ENCODE results near the gene CDKN1A. TPM values are rescaled to one million over a fixed set of nuclear protein-coding genes. Genes with fewer than 3 reads are reported as not detected.
"Not testable (repeated sequence)": the region's sequence is repeated elsewhere in the genome, so short reads cannot be mapped to it uniquely, and the experiment has no call there.

Gene CDKN1A
- total RNA-seq, 5 donors from 2014 or later (not counting 1 experiment from before 2014, with no cell fraction given): 9.6 to 88.9 (median 11.8) TPM

DNA sequence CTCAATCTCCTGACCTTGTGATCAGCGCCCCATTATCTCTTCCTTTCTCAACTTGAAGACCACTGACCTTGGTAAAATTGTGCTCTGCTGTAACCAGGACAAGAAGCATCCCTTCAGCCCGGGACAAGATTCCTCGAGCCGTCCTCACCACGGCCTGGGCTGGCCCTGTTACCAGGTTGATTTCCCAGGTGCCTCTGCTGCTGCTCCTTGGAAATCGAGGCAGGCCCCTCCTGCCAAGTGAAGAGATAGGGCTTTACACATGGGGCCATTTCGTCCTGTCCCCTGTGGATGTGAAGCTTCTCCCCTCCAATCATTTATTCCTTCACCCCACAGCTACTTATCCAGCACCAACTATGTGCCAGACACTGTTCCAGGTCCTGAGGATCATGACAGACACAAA is 40.6 kb downstream of the CDKN1A start:
- Histone ChIP-seq H3K36me3 (ENCODE audit: control insufficient read depth in 2 of 2, extremely low read depth in 1 of 2, insufficient read depth in 1 of 2, low read length in 1 of 2) (no peaks in the 10 kb centered on the region), H3K4me1 (ENCODE audit: control insufficient read depth in 1 of 2, extremely low read depth in 1 of 2, insufficient read depth in 2 of 2, low read length in 2 of 2) (no peaks in the 10 kb centered on the region), H3K4me3 (ENCODE audit: control insufficient read depth in 1 of 2, extremely low read depth in 1 of 2, low read length in 1 of 2) (no peak overlapping the region), H3K27me3 (replicated peaks in 1 of 2; ENCODE audit: control insufficient read depth in 2 of 2, extremely low read depth in 1 of 2, insufficient read depth in 2 of 2, low read length in 1 of 2) (peaks cover 0 to 21% of the 10 kb centered on the region in 2 experiments), H3K27ac (ENCODE audit: low read length) (no peak overlapping the region), H3K9me3 (no peaks in the 10 kb centered on the region)
- POLR2A ChIA-PET: no interaction called here
- WGBS (ENCODE audit: insufficient coverage): 79% methylated on average over 6 of the region's 7 CpGs
- no peaks in the 10 kb centered on the region for H3K36me3 Mint-ChIP-seq
- DNase-seq (no peak), ATAC-seq (replicated peaks in 1 of 4) (no peak)
- CTCF ChIA-PET: no interaction called here
- peaks cover 0 to 6% (median 2%) of the 10 kb centered on the region in 3 donors for H3K4me1 Mint-ChIP-seq
- H3K9me3 Mint-ChIP-seq: no peaks in the 10 kb centered on the region
- H3K27ac Mint-ChIP-seq: no peak overlapping the region
- no peaks in the 10 kb centered on the region for H3K27me3 Mint-ChIP-seq
- no peak overlapping the region for H3K4me3 Mint-ChIP-seq

DNA sequence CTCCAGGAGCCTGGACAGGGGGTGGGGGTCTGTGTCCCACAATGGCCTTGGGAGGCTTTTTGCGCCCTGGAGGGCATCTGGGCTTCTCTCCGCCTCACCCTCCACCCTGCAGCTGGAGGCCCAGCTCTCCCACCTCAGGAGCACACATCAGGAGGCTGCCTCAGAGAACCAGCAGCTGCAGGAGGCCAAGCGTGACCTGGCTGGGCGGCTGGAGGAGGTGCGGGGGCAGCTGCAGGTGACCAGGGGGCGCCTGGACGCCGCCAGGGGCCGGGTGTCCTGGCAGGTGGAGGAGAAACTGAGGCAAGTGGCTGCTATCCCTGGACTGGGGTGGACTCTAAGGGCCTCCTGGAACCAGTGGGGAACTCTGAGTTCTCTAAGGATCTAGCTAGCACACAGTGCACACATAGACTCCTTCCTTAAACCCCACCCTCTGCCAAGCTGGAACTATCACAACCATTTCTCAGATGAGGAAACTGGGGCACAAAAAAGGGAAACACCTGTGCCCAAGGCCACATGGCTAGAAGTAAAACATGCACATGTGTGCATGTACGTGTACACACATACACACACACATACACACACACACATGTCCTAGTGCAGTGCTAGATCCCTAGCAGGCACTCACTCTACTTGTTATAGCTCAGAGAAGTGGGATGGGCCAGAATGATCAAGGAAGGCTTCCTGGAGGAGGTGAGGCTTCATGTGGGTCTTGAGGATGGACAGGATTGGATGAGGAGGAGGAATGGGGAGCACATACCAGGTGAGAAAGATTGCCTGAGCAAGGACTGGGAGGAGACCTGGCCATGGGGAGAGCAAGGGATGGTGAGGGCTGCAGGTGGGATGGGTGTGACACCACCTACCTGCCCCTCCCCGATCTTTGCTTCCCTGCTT is 42.0 kb downstream of the CDKN1A start:
- no peaks in the 10 kb centered on the region for H3K9me3 ChIP-seq
- Mint-ChIP-seq H3K27ac (no peak overlapping the region), H3K36me3 (no peaks in the 10 kb centered on the region), H3K9me3 (no peaks in the 10 kb centered on the region), H3K4me3 (no peak overlapping the region), H3K4me1 (peaks cover 0 to 8% (median 6%) of the 10 kb centered on the region in 3 donors), H3K27me3 (no peaks in the 10 kb centered on the region)
- CTCF ChIA-PET: interaction anchor here in 1 of 2 donors (0.7 kb wide), 1 partner anchor 1774 kb away, joined by 3 read pairs; no protein-coding TSS in a partner anchor
- H3K36me3 ChIP-seq (ENCODE audit: control insufficient read depth in 2 of 2, extremely low read depth in 1 of 2, insufficient read depth in 1 of 2, low read length in 1 of 2): no peaks in the 10 kb centered on the region
- DNase-seq (no peak), ATAC-seq (replicated peaks in 1 of 4) (no peak)
- H3K27me3 ChIP-seq (replicated peaks in 1 of 2; ENCODE audit: control insufficient read depth in 2 of 2, extremely low read depth in 1 of 2, insufficient read depth in 2 of 2, low read length in 1 of 2): peaks cover 0 to 18% of the 10 kb centered on the region in 2 experiments
- H3K27ac ChIP-seq (ENCODE audit: low read length): no peak overlapping the region
- 100% methylated on average over 2 of the region's 11 CpGs for WGBS (ENCODE audit: insufficient coverage)
- POLR2A ChIA-PET: no interaction called here
- H3K4me3 ChIP-seq (ENCODE audit: control insufficient read depth in 1 of 2, extremely low read depth in 1 of 2, low read length in 1 of 2): no peak overlapping the region
- no peaks in the 10 kb centered on the region for H3K4me1 ChIP-seq (ENCODE audit: control insufficient read depth in 1 of 2, extremely low read depth in 1 of 2, insufficient read depth in 2 of 2, low read length in 2 of 2)

DNA sequence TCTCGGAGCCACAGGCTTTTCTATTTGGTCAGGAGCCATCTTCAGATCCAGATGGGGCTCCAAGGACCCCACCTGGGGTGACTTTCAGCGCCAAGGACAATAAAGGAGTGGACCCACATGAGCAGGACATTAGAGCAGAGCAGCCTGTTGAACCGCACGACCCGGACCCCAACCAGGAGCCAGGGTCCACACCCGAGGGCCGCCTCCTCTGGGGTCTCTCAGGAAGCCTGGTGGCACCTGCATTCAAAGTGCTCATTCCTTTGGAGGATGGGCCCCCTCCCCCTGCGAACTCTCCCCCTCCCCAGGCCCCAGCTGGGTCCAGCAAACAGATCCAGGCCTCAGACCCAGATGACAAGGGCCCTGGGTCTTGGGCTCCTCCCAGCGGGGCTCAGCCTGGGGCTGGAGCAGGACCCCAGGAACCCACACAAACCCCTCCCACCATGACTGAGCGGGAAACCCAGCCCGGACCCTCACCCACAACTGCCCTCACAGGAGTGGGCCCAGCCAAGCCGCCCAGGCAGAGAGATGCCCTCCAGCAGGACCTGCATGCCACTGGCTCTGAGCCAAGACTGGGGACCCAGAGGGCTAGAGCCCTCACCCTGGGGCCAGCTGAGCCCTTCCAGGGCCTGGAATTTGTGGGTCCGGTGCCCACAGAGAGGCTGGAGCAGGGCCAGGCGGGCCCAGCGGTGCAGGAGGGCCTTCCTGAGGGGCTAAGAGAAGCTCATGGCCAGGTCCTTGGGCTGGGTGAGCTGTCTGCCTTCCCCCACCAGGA is 43.0 kb downstream of the CDKN1A start:
- Histone ChIP-seq H3K9me3 (no peaks in the 10 kb centered on the region), H3K4me1 (ENCODE audit: control insufficient read depth in 1 of 2, extremely low read depth in 1 of 2, insufficient read depth in 2 of 2, low read length in 2 of 2) (no peaks in the 10 kb centered on the region), H3K27me3 (replicated peaks in 1 of 2; ENCODE audit: control insufficient read depth in 2 of 2, extremely low read depth in 1 of 2, insufficient read depth in 2 of 2, low read length in 1 of 2) (peaks cover 0 to 11% of the 10 kb centered on the region in 2 experiments), H3K36me3 (ENCODE audit: control insufficient read depth in 2 of 2, extremely low read depth in 1 of 2, insufficient read depth in 1 of 2, low read length in 1 of 2) (no peaks in the 10 kb centered on the region), H3K4me3 (ENCODE audit: control insufficient read depth in 1 of 2, extremely low read depth in 1 of 2, low read length in 1 of 2) (no peak overlapping the region), H3K27ac (ENCODE audit: low read length) (no peak overlapping the region)
- no peaks in the 10 kb centered on the region for H3K36me3 Mint-ChIP-seq
- ChIA-PET CTCF (interaction anchor here in 1 of 2 donors (0.7 kb wide), 1 partner anchor 1775 kb away, joined by 3 read pairs; no protein-coding TSS in a partner anchor), POLR2A (no interaction called here)
- H3K27ac Mint-ChIP-seq: no peak overlapping the region
- 90% methylated on average over 8 of the region's 15 CpGs for WGBS (ENCODE audit: insufficient coverage)
- no peak for DNase-seq
- no peaks in the 10 kb centered on the region for H3K9me3 Mint-ChIP-seq
- H3K27me3 Mint-ChIP-seq: no peaks in the 10 kb centered on the region
- H3K4me1 Mint-ChIP-seq: peaks cover 0 to 10% (median 6%) of the 10 kb centered on the region in 3 donors
- no peak overlapping the region for H3K4me3 Mint-ChIP-seq
- no peak for ATAC-seq (replicated peaks in 1 of 4)

DNA sequence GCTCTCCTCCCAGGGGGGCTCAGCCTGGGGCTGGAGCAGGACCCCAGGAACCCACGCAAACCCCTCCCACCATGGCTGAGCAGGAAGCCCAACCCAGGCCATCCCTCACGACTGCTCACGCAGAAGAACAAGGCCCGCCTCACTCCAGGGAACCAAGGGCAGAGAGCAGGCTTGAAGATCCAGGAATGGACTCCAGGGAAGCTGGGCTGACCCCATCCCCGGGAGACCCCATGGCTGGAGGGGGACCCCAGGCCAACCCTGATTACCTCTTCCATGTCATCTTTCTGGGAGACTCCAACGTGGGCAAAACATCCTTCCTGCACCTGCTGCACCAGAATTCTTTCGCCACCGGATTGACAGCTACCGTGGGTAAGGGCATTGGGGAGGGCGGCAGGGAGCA is 43.9 kb downstream of the CDKN1A start:
- POLR2A ChIA-PET: no interaction called here
- H3K4me3 Mint-ChIP-seq: no peak overlapping the region
- H3K27ac ChIP-seq (ENCODE audit: low read length): no peak overlapping the region
- no peaks in the 10 kb centered on the region for H3K9me3 ChIP-seq
- H3K27me3 ChIP-seq (replicated peaks in 1 of 2; ENCODE audit: control insufficient read depth in 2 of 2, extremely low read depth in 1 of 2, insufficient read depth in 2 of 2, low read length in 1 of 2): peaks cover 0 to 5% of the 10 kb centered on the region in 2 experiments
- ATAC-seq (replicated peaks in 1 of 4) (no peak), DNase-seq (no peak)
- no peak overlapping the region for H3K4me3 ChIP-seq (ENCODE audit: control insufficient read depth in 1 of 2, extremely low read depth in 1 of 2, low read length in 1 of 2)
- H3K36me3 Mint-ChIP-seq: no peaks in the 10 kb centered on the region
- peaks cover 5 to 16% (median 13%) of the 10 kb centered on the region in 3 donors for H3K4me1 Mint-ChIP-seq
- CTCF ChIA-PET: no interaction called here
- H3K4me1 ChIP-seq (ENCODE audit: control insufficient read depth in 1 of 2, extremely low read depth in 1 of 2, insufficient read depth in 2 of 2, low read length in 2 of 2): peaks cover 0 to under 1% of the 10 kb centered on the region in 2 experiments
- WGBS (ENCODE audit: insufficient coverage): 97% methylated on average over 5 of the region's 10 CpGs
- H3K27ac Mint-ChIP-seq: no peak overlapping the region
- H3K36me3 ChIP-seq (ENCODE audit: control insufficient read depth in 2 of 2, extremely low read depth in 1 of 2, insufficient read depth in 1 of 2, low read length in 1 of 2): no peaks in the 10 kb centered on the region
- H3K9me3 Mint-ChIP-seq: no peaks in the 10 kb centered on the region
- no peaks in the 10 kb centered on the region for H3K27me3 Mint-ChIP-seq

DNA sequence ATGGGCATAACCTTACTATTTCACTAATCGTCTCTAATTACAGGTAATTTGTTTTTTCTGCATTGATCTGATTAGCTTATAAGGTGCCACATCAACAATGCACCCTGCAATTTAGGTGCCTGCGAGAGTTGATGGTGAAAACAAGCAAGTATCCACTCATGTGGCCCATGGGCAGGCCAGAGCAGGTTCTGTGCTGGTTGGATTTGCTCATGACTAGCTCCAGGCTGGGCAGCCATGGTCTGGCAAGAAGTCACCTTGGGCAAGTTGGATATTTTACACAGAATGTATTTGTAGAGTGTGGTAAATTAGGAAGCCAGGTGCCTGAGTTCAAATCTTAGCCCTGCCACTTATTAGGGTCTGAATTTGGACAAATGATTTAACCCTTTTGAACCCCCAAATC is 44.4 kb downstream of the CDKN1A start:
- Mint-ChIP-seq H3K27ac (no peak overlapping the region), H3K27me3 (no peaks in the 10 kb centered on the region), H3K4me1 (peaks cover 10 to 21% (median 18%) of the 10 kb centered on the region in 3 donors), H3K9me3 (no peaks in the 10 kb centered on the region), H3K36me3 (no peaks in the 10 kb centered on the region), H3K4me3 (no peak overlapping the region)
- Histone ChIP-seq H3K9me3 (no peaks in the 10 kb centered on the region), H3K4me1 (ENCODE audit: control insufficient read depth in 1 of 2, extremely low read depth in 1 of 2, insufficient read depth in 2 of 2, low read length in 2 of 2) (peaks cover 0 to 5% of the 10 kb centered on the region in 2 experiments), H3K4me3 (ENCODE audit: control insufficient read depth in 1 of 2, extremely low read depth in 1 of 2, low read length in 1 of 2) (no peak overlapping the region), H3K27ac (ENCODE audit: low read length) (no peak overlapping the region), H3K27me3 (replicated peaks in 1 of 2; ENCODE audit: control insufficient read depth in 2 of 2, extremely low read depth in 1 of 2, insufficient read depth in 2 of 2, low read length in 1 of 2) (peaks cover 0 to 3% of the 10 kb centered on the region in 2 experiments), H3K36me3 (ENCODE audit: control insufficient read depth in 2 of 2, extremely low read depth in 1 of 2, insufficient read depth in 1 of 2, low read length in 1 of 2) (no peaks in the 10 kb centered on the region)
- DNase-seq (no peak), ATAC-seq (replicated peaks in 1 of 4) (no peak)
- ChIA-PET POLR2A (no interaction called here), CTCF (no interaction called here)
- 71% methylated on average over 1 of the region's 2 CpGs for WGBS (ENCODE audit: insufficient coverage)

DNA sequence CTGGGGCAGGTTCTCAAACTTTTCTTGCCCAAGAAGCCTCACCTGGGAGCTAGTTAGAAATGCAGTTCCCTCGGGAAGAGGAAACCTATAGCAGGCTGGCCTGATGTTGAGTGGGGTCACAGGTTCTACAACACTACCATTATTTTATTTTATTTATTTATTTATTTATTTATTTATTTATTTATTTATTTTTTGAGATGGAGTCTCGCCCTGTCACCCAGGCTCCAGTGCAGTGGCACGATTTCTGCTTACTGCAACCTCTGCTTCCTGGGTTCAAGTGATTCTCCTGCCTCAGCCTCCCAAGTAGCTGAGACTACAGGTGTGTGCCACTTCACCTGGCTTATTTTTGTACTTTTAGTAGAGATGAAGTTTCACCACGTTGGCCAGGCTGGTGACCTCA is 45.5 kb downstream of the CDKN1A start:
- CTCF ChIA-PET: interaction anchor here in 1 of 2 donors (1.0 kb wide), 1 partner anchor 109 kb away, joined by 4 read pairs; no protein-coding TSS in a partner anchor
- H3K4me1 ChIP-seq (ENCODE audit: control insufficient read depth in 1 of 2, extremely low read depth in 1 of 2, insufficient read depth in 2 of 2, low read length in 2 of 2); H3K27me3 Mint-ChIP-seq; H3K4me3 Mint-ChIP-seq; H3K9me3 Mint-ChIP-seq; H3K9me3 ChIP-seq; H3K36me3 Mint-ChIP-seq; H3K27ac Mint-ChIP-seq; DNase-seq; H3K36me3 ChIP-seq (ENCODE audit: control insufficient read depth in 2 of 2, extremely low read depth in 1 of 2, insufficient read depth in 1 of 2, low read length in 1 of 2); ATAC-seq (replicated peaks in 1 of 4); H3K27me3 ChIP-seq (replicated peaks in 1 of 2; ENCODE audit: control insufficient read depth in 2 of 2, extremely low read depth in 1 of 2, insufficient read depth in 2 of 2, low read length in 1 of 2); H3K27ac ChIP-seq (ENCODE audit: low read length); POLR2A ChIA-PET; H3K4me3 ChIP-seq (ENCODE audit: control insufficient read depth in 1 of 2, extremely low read depth in 1 of 2, low read length in 1 of 2): not testable (repeated sequence)
- WGBS (ENCODE audit: insufficient coverage): no CpG with 5 or more reads among the region's 4 CpGs
- H3K4me1 Mint-ChIP-seq: peaks cover 13 to 29% (median 24%) of the 10 kb centered on the region in 3 donors
